Activated naive CD4-positive, alpha-beta T cell treated with anti-CD3 and anti-CD28 coated beads, Interleukin-2, amount 10 ng/mL, durations not matched to agents 7 days and 5 days (primary cell): ENCODE measurements around the gene ADCY9.

Source experiments
- CTCF ChIA-PET: fragments of 350-600 bp; sonication (Branson Sonifier 250); formaldehyde crosslinking; loops from one replicate; lab custom pipeline; 2021; ENCODE audit warnings: antibody characterized with exemption; lab: Charles Lee
- DNase-seq: peaks from one replicate; pipeline ENCODE4 v3.0.0-alpha.2; 2020
- H3K27ac Mint-ChIP-seq: one replicate; pipeline ENCODE4 v1.8.0; 2021; ENCODE audit warnings: mild to moderate bottlenecking, moderate library complexity, mixed read lengths
- H3K27me3 Mint-ChIP-seq: one replicate; pipeline ENCODE4 v1.8.0; 2021; ENCODE audit warnings: mild to moderate bottlenecking, mixed read lengths
- H3K36me3 Mint-ChIP-seq: one replicate; pipeline ENCODE4 v1.8.0; 2021; ENCODE audit warnings: mixed read lengths
- H3K4me1 Mint-ChIP-seq: one replicate; pipeline ENCODE4 v1.8.0; 2021; ENCODE audit warnings: mixed read lengths
- H3K4me3 Mint-ChIP-seq: one replicate; pipeline ENCODE4 v1.8.0; 2021; ENCODE audit warnings: mild to moderate bottlenecking, moderate library complexity, mixed read lengths
- H3K9me3 Mint-ChIP-seq: one replicate; pipeline ENCODE4 v1.8.0; 2021; ENCODE audit warnings: mixed read lengths

Gene ADCY9

DNA sequence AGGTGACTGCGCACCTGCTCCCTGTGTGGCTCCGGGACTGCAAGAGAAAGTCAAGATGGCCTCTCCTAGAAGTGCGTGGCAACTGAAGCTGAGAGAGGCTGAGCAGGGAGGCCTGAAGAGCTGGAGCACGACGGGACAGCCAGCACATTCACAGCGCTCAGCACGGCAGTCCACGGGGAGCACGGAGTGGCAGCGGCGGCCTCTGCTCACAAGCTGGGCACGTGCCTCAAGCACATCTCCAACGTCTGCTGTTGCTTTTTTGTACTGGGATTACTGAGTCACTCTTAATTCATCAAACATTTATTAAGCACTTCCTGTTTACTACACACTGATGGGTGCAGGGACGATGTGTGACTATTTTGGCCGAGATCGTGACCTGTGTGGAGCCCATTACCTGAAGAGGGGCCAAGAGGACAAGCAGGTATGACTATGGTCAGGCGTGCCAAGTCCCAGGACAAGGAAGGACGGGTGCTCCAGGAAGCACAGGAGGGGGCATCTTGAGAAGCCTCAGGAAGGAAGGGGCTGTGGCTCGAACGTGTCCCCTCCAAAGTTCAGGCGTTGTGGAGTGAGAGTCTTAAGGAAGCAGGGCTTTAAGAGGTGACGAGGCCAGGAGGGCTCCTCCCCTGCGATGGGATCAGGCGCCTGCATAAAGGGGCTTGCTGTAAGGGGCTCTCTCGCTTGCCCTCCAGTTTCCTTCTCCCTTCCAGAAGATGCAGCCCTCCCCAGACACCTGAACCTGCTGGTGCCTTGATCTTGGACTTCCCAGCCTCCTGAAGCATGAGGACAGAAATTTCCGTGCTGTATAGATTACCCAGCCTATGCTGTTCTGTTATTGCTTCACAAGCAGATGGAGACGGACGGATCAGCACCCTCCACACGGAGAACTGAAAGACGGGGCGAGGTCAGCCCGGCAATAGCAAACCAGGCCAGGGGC is 105.8 kb downstream of the ADCY9 start:
- H3K4me3 Mint-ChIP-seq, result no peak overlapping the region
- no peaks in the 10 kb centered on the region for H3K27me3 Mint-ChIP-seq
- H3K4me1 Mint-ChIP-seq, result no peaks in the 10 kb centered on the region
- no peaks in the 10 kb centered on the region for H3K9me3 Mint-ChIP-seq
- CTCF ChIA-PET, result no interaction called here
- no peaks in the 10 kb centered on the region for H3K36me3 Mint-ChIP-seq
- no peak overlapping the region for H3K27ac Mint-ChIP-seq
- DNase-seq, result no peak

DNA sequence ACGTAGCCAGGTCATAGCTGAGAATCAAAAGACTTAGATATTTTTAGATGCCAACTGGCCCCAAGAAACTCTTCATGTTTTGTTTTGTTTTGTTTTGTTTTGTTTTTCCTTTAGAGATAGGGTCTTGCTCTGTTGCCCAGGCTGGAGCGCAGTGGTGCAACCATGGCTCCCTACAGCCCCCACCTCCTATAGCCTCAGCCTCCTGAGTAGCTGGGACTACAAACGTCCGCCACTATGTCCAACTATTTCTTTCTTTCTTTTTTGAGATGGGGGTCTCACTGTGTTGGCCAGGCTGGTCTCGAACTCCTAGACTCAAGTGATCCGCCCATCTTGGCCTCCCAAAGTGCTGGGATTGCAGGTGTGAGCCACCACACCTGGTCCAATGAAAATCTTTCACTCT is 107.1 kb downstream of the ADCY9 start:
- CTCF ChIA-PET, result interaction anchor here (1.1 kb wide), 1 partner anchor 11 kb away, joined by 3 read pairs; no protein-coding TSS in a partner anchor
- H3K4me1 Mint-ChIP-seq, result no peaks in the 10 kb centered on the region
- no peaks in the 10 kb centered on the region for H3K36me3 Mint-ChIP-seq
- no peaks in the 10 kb centered on the region for H3K9me3 Mint-ChIP-seq
- H3K27me3 Mint-ChIP-seq, result no peaks in the 10 kb centered on the region
- no peak for DNase-seq
- no peak overlapping the region for H3K27ac Mint-ChIP-seq
- no peak overlapping the region for H3K4me3 Mint-ChIP-seq

DNA sequence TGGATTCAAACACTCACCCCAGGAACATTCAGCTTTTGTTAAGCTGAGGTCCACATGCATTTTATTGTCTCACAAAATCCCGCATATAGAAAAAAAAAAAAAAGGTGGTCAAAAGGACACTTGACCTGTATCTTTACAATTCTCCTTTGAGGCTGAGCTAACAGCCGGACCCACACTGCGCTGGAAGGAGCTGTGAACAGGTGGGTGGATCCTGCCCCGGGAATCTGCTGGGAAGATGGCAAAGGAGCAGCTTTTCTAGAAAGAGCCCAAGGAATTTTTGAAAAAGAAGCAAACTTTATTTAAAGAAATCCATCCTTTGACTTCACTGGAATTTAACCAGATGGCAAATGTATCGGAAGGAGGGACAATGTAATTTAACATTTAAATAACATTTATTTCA is 108.1 kb downstream of the ADCY9 start:
- Mint-ChIP-seq H3K36me3 (no peaks in the 10 kb centered on the region), H3K4me3 (no peak overlapping the region), H3K27ac (no peak overlapping the region), H3K27me3 (no peaks in the 10 kb centered on the region), H3K9me3 (no peaks in the 10 kb centered on the region), H3K4me1 (no peaks in the 10 kb centered on the region)
- CTCF ChIA-PET, result no interaction called here
- no peak for DNase-seq

DNA sequence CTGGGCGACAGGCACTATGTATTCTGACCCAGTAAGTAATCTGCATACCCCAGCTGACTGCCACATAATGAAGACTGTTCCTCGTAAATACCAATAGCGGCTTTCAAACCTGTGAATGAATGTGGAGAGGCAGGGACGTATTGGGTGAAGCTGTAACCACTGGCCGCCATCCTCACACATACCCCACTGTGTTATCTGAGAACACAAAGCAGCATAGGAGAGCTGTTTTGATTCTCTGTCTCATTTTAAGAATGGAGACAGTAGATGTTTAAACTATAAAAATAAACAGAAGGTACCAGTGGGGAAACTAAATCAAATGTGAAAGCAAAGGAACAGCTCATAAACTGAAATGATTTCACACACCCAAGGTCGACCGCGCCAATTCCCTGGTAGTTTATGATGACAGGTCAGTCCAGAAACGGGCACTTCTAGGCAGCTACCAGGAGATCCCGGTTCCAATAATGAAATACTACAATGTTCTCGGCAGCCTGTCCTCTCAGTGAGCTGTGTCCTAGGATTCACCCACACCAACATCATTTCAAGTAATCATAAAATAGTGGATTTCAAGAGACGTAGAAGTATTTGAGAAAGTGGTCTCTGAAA is 109.7 kb downstream of the ADCY9 start:
- H3K4me1 Mint-ChIP-seq, result no peaks in the 10 kb centered on the region
- H3K36me3 Mint-ChIP-seq, result no peaks in the 10 kb centered on the region
- CTCF ChIA-PET, result interaction anchor here (1.0 kb wide), 1 partner anchor 22 kb away, joined by 3 read pairs; no protein-coding TSS in a partner anchor
- no peak overlapping the region for H3K4me3 Mint-ChIP-seq
- no peaks in the 10 kb centered on the region for H3K27me3 Mint-ChIP-seq
- H3K9me3 Mint-ChIP-seq, result no peaks in the 10 kb centered on the region
- no peak overlapping the region for H3K27ac Mint-ChIP-seq
- DNase-seq, result no peak

DNA sequence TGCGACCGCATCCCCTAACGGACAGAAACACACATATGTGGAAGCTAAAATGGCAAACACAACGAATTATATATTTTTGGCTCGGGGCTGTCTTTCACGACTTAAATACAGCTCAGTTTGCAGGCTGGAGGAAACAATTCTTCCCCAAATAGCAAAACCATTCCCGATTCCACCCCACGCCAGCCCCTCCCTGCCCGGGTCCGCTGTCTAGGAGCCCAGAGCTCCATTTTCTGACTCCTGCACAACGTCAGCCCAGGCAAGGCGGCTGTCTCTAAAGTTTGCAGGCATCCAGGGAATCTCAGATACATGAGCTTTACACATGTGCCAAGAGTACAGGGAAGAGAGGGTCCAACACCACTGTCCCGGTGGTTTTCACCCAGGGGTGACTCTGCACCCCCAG is 110.5 kb downstream of the ADCY9 start:
- H3K27me3 Mint-ChIP-seq, result no peaks in the 10 kb centered on the region
- no peaks in the 10 kb centered on the region for H3K36me3 Mint-ChIP-seq
- no peak for DNase-seq
- CTCF ChIA-PET, result interaction anchor here (1.0 kb wide), 1 partner anchor 23 kb away, joined by 3 read pairs; no protein-coding TSS in a partner anchor
- H3K9me3 Mint-ChIP-seq, result no peaks in the 10 kb centered on the region
- H3K4me1 Mint-ChIP-seq, result peaks cover 6% of the 10 kb centered on the region
- no peak overlapping the region for H3K27ac Mint-ChIP-seq
- H3K4me3 Mint-ChIP-seq, result no peak overlapping the region

DNA sequence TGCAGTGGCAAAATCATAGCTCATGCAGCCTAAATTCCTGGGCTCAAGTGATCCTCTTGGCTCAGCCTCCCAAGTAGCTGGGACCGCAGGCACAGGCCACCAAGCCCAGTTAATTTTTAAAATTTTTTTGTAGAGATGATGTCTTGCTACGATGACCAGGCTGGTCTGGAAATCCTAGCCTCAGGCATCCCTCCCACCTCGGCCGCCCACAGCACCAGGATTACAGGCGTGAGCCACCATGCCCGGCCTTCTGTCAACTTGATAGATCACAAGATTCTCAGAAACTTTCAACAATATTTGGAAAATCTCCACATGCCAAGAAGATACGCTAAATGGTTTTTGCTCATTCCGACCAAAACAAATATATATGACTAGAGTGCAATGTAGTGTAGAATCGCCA is 111.0 kb downstream of the ADCY9 start:
- Mint-ChIP-seq H3K4me3 (no peak overlapping the region), H3K27me3 (no peaks in the 10 kb centered on the region), H3K36me3 (no peaks in the 10 kb centered on the region), H3K9me3 (no peaks in the 10 kb centered on the region), H3K4me1 (peaks cover 11% of the 10 kb centered on the region), H3K27ac (no peak overlapping the region)
- CTCF ChIA-PET, result no interaction called here
- DNase-seq, result no peak

DNA sequence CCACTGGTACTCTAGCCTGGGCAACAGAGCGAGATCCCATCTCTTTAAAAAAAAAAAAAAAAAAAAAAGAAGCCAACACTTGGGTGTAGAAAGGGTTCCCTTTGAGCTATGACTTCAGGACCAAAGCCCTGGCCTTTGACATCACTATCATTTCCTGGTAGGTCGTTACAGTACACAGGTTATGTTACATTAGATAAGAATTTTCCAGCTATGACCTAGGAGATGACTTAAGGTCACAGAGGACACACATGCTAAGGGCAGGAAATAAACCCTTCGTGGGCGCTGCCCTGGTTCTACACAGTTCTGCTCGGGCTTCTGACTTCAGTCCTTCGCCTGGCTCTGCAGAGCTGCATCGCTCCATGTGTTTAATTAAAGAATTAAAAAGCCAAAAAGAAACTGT is 112.0 kb downstream of the ADCY9 start:
- CTCF ChIA-PET, result interaction anchor here (0.7 to 0.8 kb wide), 3 partner anchors 9 to 250 kb away, joined by 3 to 4 read pairs (median 3); no protein-coding TSS in a partner anchor
- no peak overlapping the region for H3K27ac Mint-ChIP-seq

DNA sequence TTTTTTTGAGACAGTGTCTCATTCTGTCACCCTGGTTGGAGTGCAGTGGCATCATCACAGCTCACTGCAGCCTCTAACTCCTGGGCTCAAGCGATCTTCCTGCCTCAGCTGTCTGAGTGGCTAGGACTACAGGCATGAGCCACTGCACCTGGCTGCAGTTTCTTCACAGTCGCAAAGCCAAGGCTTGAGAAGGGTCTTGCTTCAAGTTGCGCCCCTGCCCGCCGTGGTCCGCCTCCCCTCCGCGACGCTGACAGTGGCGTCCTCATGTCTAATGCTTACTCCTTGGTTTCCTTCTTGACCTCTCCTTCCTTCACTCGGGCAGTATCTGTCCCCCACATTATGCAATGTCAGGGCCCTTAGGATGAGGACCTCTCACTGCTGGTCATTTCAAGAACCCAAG is 112.7 kb downstream of the ADCY9 start:
- Mint-ChIP-seq H3K9me3 (no peaks in the 10 kb centered on the region), H3K27ac (no peak overlapping the region), H3K36me3 (no peaks in the 10 kb centered on the region), H3K4me3 (no peak overlapping the region), H3K4me1 (peaks cover 25% of the 10 kb centered on the region), H3K27me3 (peaks cover 3% of the 10 kb centered on the region)
- no peak for DNase-seq
- CTCF ChIA-PET, result interaction anchor here (0.8 kb wide), 1 partner anchor 251 kb away, joined by 4 read pairs; no protein-coding TSS in a partner anchor

More for the DNA sequence above, 112.0 kb downstream of the ADCY9 start:
- Mint-ChIP-seq H3K36me3 (no peaks in the 10 kb centered on the region), H3K27me3 (peaks cover 2% of the 10 kb centered on the region), H3K4me1 (peaks cover 21% of the 10 kb centered on the region), H3K9me3 (no peaks in the 10 kb centered on the region), H3K4me3 (no peak overlapping the region)
- DNase-seq, result no peak

DNA sequence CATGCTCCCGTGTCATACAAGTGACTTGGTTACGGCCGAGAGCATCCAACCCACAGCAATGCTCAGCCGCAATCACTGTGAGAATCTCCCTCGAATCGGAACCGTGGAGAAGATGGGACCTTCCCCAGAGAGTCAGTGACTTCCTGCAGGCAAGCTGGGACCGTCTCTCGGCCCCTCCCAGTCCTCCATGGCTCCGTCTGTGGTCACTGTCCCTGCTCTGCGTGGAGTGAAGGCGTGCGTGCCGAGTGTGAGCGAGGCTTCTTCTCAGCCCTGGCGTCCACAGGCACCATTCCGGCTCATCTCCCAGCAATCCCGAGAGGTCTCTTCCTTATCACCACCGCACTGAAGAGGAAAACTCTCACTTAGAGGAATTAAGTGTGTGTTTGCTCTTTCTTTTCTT is 113.1 kb downstream of the ADCY9 start:
- CTCF ChIA-PET, result no interaction called here
- Mint-ChIP-seq H3K27ac (no peak overlapping the region), H3K9me3 (no peaks in the 10 kb centered on the region)

DNA sequence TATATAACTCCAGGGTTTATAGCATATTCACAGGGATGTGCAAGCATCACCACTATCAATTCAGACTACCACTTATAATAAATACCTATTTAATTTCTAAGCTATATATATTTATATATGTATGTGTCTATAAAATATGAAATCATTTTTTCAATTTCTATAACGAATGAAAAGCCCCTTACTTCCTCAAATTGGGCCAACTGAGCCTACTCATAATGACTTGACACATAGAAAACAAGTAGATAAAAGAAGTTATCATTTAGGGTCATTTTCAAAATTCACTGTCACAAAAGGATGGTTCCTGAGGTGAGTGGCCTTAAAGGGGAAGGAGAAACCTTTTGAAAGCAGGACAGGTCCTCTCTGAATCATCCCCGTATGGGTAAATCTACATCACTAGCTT is 114.1 kb downstream of the ADCY9 start:
- H3K36me3 Mint-ChIP-seq, result no peaks in the 10 kb centered on the region
- DNase-seq, result no peak
- no peaks in the 10 kb centered on the region for H3K9me3 Mint-ChIP-seq
- H3K27ac Mint-ChIP-seq, result no peak overlapping the region
- peaks cover 25% of the 10 kb centered on the region for H3K4me1 Mint-ChIP-seq
- CTCF ChIA-PET, result no interaction called here
- no peak overlapping the region for H3K4me3 Mint-ChIP-seq
- H3K27me3 Mint-ChIP-seq, result peaks cover 3% of the 10 kb centered on the region

More for the DNA sequence above, 113.1 kb downstream of the ADCY9 start:
- no peak for DNase-seq
- peaks cover 3% of the 10 kb centered on the region for H3K27me3 Mint-ChIP-seq
- H3K4me3 Mint-ChIP-seq, result no peak overlapping the region
- H3K4me1 Mint-ChIP-seq, result peaks cover 25% of the 10 kb centered on the region
- H3K36me3 Mint-ChIP-seq, result no peaks in the 10 kb centered on the region

DNA sequence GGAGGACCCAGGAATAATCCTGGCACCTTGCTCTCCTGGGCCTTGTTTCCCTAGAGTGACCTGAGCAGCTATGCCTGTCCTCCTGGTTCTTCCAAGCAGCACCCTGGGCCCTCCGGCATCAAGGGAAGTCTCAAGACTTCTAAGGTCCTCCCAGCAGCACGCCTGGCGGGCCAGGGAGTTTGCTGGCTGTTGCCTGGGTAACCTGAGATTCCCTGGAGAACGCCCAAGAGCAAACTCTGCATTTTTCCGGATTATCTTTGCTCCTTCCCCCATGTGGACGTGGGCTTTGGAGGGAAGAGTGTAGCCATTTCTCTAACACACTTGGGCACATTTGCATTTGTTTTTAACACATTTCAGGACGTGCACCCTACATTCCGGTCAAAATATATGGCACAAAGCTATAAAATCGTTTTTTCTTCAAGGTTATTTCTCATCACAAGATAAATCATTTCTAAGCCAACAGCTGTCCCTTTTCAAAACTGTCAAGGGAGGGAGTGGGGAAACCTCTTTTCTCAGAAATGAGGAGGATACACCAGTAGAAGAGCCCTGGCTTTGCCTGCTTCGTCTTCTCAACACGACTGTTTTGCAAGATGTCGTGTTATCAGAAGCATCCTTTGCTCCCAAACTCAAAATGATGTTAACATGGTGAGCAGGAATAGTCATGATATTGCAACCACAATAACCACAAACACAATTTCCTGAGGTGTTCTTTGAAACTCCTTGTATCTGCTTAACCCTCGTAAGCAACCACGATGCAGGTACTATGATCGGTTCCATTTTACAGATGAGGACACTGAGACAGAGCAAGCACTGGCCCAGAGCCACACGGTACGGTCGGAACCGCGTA is 116.5 kb downstream of the ADCY9 start:
- CTCF ChIA-PET, result interaction anchor here (0.5 kb wide), 1 partner anchor 33 kb away, joined by 3 read pairs; no protein-coding TSS in a partner anchor
- H3K36me3 Mint-ChIP-seq, result no peaks in the 10 kb centered on the region
- no peak overlapping the region for H3K27ac Mint-ChIP-seq
- peaks cover 25% of the 10 kb centered on the region for H3K4me1 Mint-ChIP-seq
- H3K4me3 Mint-ChIP-seq, result peak overlapping the region; percentile 17
- no peak for DNase-seq
- peaks cover 3% of the 10 kb centered on the region for H3K27me3 Mint-ChIP-seq
- H3K9me3 Mint-ChIP-seq, result no peaks in the 10 kb centered on the region

DNA sequence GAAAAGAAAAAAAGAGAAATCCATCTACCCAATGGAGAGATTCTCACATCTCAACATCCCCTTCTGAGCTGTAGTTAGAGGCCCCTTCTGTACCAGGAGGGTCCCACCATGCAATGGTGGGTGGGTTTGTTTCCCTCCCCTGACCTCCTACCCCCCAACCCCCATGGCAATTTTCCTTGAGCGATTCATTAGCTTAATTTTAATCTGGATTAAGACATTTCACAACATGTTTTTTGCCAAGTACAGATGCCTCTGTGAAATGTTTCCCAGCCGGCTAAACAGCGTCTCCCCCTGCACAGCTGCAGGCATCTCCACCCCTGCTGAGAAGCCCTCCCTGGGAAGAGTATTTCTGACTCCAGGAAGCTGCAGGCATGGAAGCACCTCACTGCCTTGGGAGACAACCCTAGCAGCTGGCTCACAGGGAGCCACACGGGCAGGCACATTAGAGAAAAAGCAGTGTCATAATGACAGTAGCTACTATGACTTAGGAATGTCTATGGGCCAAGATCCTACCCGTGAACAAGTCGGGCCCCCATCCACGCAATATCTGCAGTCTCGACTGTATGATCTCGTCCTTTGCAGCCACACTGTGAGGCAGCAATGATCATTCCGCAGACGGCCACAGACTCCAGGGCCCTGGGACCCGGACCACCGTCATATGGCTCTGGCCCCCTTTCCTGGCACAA is 117.3 kb downstream of the ADCY9 start:
- CTCF ChIA-PET, result interaction anchor here (0.9 to 1.2 kb wide), 2 partner anchors 10 to 16 kb away, joined by 3 to 4 read pairs; no protein-coding TSS in a partner anchor
- Mint-ChIP-seq H3K27ac (no peak overlapping the region), H3K27me3 (peaks cover 3% of the 10 kb centered on the region), H3K36me3 (no peaks in the 10 kb centered on the region), H3K4me3 (no peak overlapping the region), H3K4me1 (peaks cover 25% of the 10 kb centered on the region), H3K9me3 (no peaks in the 10 kb centered on the region)
- no peak for DNase-seq

DNA sequence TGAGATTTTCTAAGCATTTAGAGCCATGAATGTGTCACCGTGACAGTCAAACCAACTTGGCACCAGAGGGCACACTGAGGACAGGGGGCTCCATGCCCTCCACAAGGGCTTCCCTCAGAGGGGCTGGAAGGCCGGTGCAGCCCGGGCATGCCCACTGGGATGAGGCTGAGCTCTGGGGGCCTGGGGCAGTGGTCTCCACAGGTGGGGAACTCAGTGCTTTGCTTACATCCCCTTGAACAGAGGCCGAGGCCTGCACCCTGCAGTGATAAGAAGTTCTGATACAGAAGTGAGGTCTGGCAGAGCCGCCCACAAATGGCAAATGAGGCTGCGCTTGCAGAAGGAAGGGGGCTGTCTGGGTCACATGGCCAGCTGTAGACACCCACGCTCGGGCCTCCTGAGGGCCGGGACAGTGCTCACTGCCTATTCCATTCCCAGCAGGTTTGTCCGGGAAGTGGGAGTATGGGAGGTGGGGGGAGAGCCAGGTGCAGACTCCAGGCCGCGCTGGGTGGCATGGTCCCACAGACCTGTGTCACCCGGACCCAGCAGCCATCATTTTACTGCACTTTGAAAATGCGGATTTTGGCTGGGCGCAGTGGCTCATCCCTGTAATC is 118.9 kb downstream of the ADCY9 start:
- DNase-seq, result no peak
- Mint-ChIP-seq H3K9me3 (no peaks in the 10 kb centered on the region), H3K27me3 (peaks cover 10% of the 10 kb centered on the region), H3K4me3 (no peak overlapping the region), H3K36me3 (no peaks in the 10 kb centered on the region), H3K27ac (no peak overlapping the region), H3K4me1 (peaks cover 25% of the 10 kb centered on the region)
- CTCF ChIA-PET, result interaction anchor here (1.2 kb wide), 1 partner anchor 14 kb away, joined by 4 read pairs; no protein-coding TSS in a partner anchor
